H1 (cell line): ENCODE measurements around the gene S100A6. TPM values are rescaled to one million over a fixed set of nuclear protein-coding genes. Genes with fewer than 3 reads are reported as not detected.

ENCODE experiments used
- CTCF ChIA-PET: fragments of 300-600 bp; sonication (Branson Sonifier 250); formaldehyde crosslinking; loops from one replicate; lab custom pipeline; 2021; ENCODE audit not compliant: partially characterized antibody; lab: Charles Lee
- POLR2A ChIA-PET: fragments of 300-600 bp; sonication (Branson Sonifier 250); formaldehyde crosslinking; loops from one replicate; lab custom pipeline; 2021; ENCODE audit warnings: inconsistent platforms; ENCODE audit not compliant: partially characterized antibody; lab: Charles Lee
- DNase-seq, 2 experiments: peaks; one replicate each; pipeline versions ENCODE4 v3.0.0 to v3.0.0-alpha.2; 2010 to 2022; ENCODE audit warnings: low spot score in 2 of 2, low read depth in 1 of 2, mixed read lengths in 1 of 2
- FAIRE-seq: peaks from 2 replicates; lab custom pipeline; 2011; peaks lifted over from hg19 to GRCh38; lab: Jason Lieb, UNC
- H2AFZ ChIP-seq: 2 replicates; pipeline ENCODE4 v1.8.1; 2012; ENCODE audit warnings: low read length, inconsistent platforms
- H2AK5ac ChIP-seq: 2 replicates; pipeline ENCODE4 v1.6.1; 2013; ENCODE audit warnings: low read depth, low read length
- H2BK120ac ChIP-seq: replicated peaks from 2 replicates; pipeline ENCODE3; 2013; ENCODE audit warnings: low read depth, low read length, inconsistent platforms
- H2BK12ac ChIP-seq: 2 replicates; pipeline ENCODE4 v1.6.1; 2013; ENCODE audit warnings: low read depth, low read length
- H2BK15ac ChIP-seq: 2 replicates; pipeline ENCODE4 v1.6.1; 2013; ENCODE audit warnings: low read length
- H2BK20ac ChIP-seq: 2 replicates; pipeline ENCODE4 v1.6.1; 2013; ENCODE audit warnings: low read length
- H2BK5ac ChIP-seq: 2 replicates; pipeline ENCODE4 v1.6.1; 2013; ENCODE audit warnings: low read depth, low read length
- H3K14ac ChIP-seq: 2 replicates; pipeline ENCODE4 v1.6.1; 2013; ENCODE audit warnings: inconsistent platforms; ENCODE audit not compliant: insufficient read length
- H3K18ac ChIP-seq: 2 replicates; pipeline ENCODE4 v1.6.1; 2013; ENCODE audit warnings: low read length; ENCODE audit errors: extremely low read depth
- H3K23ac ChIP-seq: 2 replicates; pipeline ENCODE4 v1.6.1; 2013; ENCODE audit warnings: inconsistent platforms; ENCODE audit not compliant: insufficient read length
- H3K23me2 ChIP-seq: 2 replicates; pipeline ENCODE4 v1.6.1; 2013; ENCODE audit warnings: low read depth, low read length
- H3K27ac ChIP-seq: 2 replicates; pipeline ENCODE4 v1.6.1; 2011; ENCODE audit warnings: low read depth, low read length, inconsistent platforms
- H3K27me3 ChIP-seq, 4 experiments: replicated peaks in 1 of 4; 1 replicate in 1 of 4; 2 replicates in 3 of 4; pipeline versions ENCODE4 v1.6.1 to v1.8.1; 2011 to 2013; ENCODE audit warnings: low read length in 3 of 4, mild to moderate bottlenecking in 3 of 4, inconsistent platforms in 2 of 4, mixed read lengths in 2 of 4, moderate library complexity in 1 of 4; ENCODE audit not compliant: control insufficient read depth in 3 of 4, insufficient read depth in 3 of 4; ENCODE audit errors: extremely low read depth in 1 of 4
- H3K36me3 ChIP-seq, 4 experiments: 2 replicates each; pipeline versions ENCODE4 v1.6.1 to v1.8.1; 2011 to 2013; ENCODE audit warnings: mild to moderate bottlenecking in 4 of 4, low read length in 3 of 4, moderate library complexity in 2 of 4, control low read depth in 1 of 4, inconsistent platforms in 1 of 4; ENCODE audit not compliant: insufficient read depth in 4 of 4, control insufficient read depth in 2 of 4
- H3K4ac ChIP-seq: replicated peaks from 2 replicates; pipeline ENCODE3; 2013; ENCODE audit warnings: low read length, low read depth, mixed read lengths, inconsistent platforms; ENCODE audit not compliant: insufficient read length
- H3K4me1 ChIP-seq, 4 experiments: replicated peaks in 1 of 4; 1 replicate in 1 of 4; 2 replicates in 3 of 4; pipeline versions ENCODE4 v1.6.1 to v1.8.1; 2011 to 2013; ENCODE audit warnings: low read length in 3 of 4, inconsistent platforms in 2 of 4, mixed read lengths in 1 of 4; ENCODE audit not compliant: insufficient read depth in 4 of 4, control insufficient read depth in 3 of 4
- H3K4me2 ChIP-seq, 2 experiments: 2 replicates each; pipeline versions ENCODE4 v1.6.1 to v1.8.1; 2011 to 2013; ENCODE audit warnings: low read depth in 2 of 2, low read length in 2 of 2, control low read depth in 1 of 2, inconsistent platforms in 1 of 2, mild to moderate bottlenecking in 1 of 2; ENCODE audit not compliant: insufficient read depth in 1 of 2
- H3K4me3 ChIP-seq, 4 experiments: fragments of 200-600, 300-600 bp in 1 of 4; sonication (generic), shearing (Covaris generic), sonication (Bioruptor Twin) in 1 of 4; 2 replicates each; pipeline versions ENCODE4 v1.5.1 to v1.8.1; 2011 to 2016; ENCODE audit warnings: low read length in 4 of 4, low read depth in 3 of 4, control low read depth in 2 of 4, inconsistent platforms in 2 of 4, mild to moderate bottlenecking in 2 of 4, mixed read lengths in 1 of 4, moderate library complexity in 1 of 4; ENCODE audit not compliant: insufficient read depth in 2 of 4; ENCODE audit errors: extremely low read depth in 1 of 4
- H3K56ac ChIP-seq: replicated peaks from 2 replicates; pipeline ENCODE3; 2013; ENCODE audit warnings: low read depth, mild to moderate bottlenecking, mixed read lengths, low read length, inconsistent platforms; ENCODE audit not compliant: insufficient read length
- H3K79me1 ChIP-seq: 2 replicates; pipeline ENCODE4 v1.6.1; 2013; ENCODE audit warnings: low read depth, low read length, control low read depth
- H3K79me2 ChIP-seq, 2 experiments: 2 replicates each; pipeline versions ENCODE4 v1.6.1 to v1.8.1; 2012 to 2013; ENCODE audit warnings: low read length in 2 of 2, mild to moderate bottlenecking in 2 of 2, inconsistent platforms in 1 of 2; ENCODE audit not compliant: insufficient read depth in 2 of 2, control insufficient read depth in 1 of 2
- H3K9ac ChIP-seq, 4 experiments: replicated peaks in 1 of 4; 1 replicate in 1 of 4; 2 replicates in 3 of 4; pipeline versions ENCODE4 v1.6.1 to v1.8.1; 2011 to 2013; ENCODE audit warnings: low read depth in 3 of 4, low read length in 3 of 4, control low read depth in 2 of 4, mild to moderate bottlenecking in 2 of 4, moderate library complexity in 2 of 4, inconsistent platforms in 1 of 4; ENCODE audit errors: extremely low read depth in 1 of 4
- H3K9me3 ChIP-seq, 2 experiments: 2 replicates each; pipeline versions ENCODE4 v1.6.1 to v1.8.1; 2012 to 2013; ENCODE audit warnings: mild to moderate bottlenecking in 2 of 2, moderate library complexity in 2 of 2, control low read depth in 1 of 2, inconsistent platforms in 1 of 2, low read depth in 1 of 2, low read length in 1 of 2, mixed read lengths in 1 of 2; ENCODE audit not compliant: insufficient read depth in 2 of 2
- H4K20me1 ChIP-seq, 2 experiments: replicated peaks in 1 of 2; 2 replicates each; pipeline versions ENCODE3 to v1.8.1; 2011 to 2013; ENCODE audit warnings: inconsistent platforms in 2 of 2, low read length in 2 of 2, mild to moderate bottlenecking in 1 of 2; ENCODE audit not compliant: insufficient read depth in 2 of 2, control insufficient read depth in 1 of 2
- H4K5ac ChIP-seq: 2 replicates; pipeline ENCODE4 v1.6.1; 2013; ENCODE audit warnings: low read length, low read depth, mixed read lengths, inconsistent platforms; ENCODE audit not compliant: insufficient read length
- H4K8ac ChIP-seq: 2 replicates; pipeline ENCODE4 v1.8.0; 2013; ENCODE audit warnings: mild to moderate bottlenecking, moderate library complexity, low read length, inconsistent platforms; ENCODE audit not compliant: insufficient read depth; ENCODE audit errors: extremely low read depth
- H4K91ac ChIP-seq: replicated peaks from 2 replicates; pipeline ENCODE3; 2013; ENCODE audit warnings: low read length, mixed read lengths, inconsistent platforms; ENCODE audit not compliant: insufficient read length
- CHD1 ChIP-seq: IDR thresholded peaks from 2 replicates; pipeline ENCODE4 v1.6.1; 2012; ENCODE audit warnings: low read depth, low read length, improper control_type of control experiment
- CHD2 ChIP-seq: IDR thresholded peaks from 2 replicates; pipeline ENCODE4 v1.6.1; 2012; ENCODE audit warnings: low read length, improper control_type of control experiment
- EP300 ChIP-seq, 2 experiments: IDR thresholded peaks; 1 replicate in 1 of 2; 2 replicates in 1 of 2; pipeline ENCODE4 v1.6.1; 2011 to 2012; ENCODE audit warnings: low read depth in 2 of 2, low read length in 2 of 2, mild to moderate bottlenecking in 2 of 2, borderline replicate concordance in 1 of 2, inconsistent platforms in 1 of 2, moderate library complexity in 1 of 2
- GTF2F1 ChIP-seq: IDR thresholded peaks from 2 replicates; pipeline ENCODE4 v1.6.1; 2012; ENCODE audit warnings: low read depth, low read length, improper control_type of control experiment, borderline replicate concordance
- WGBS, 2 experiments: shearing (Covaris generic) in 1 of 2; methylation state at CpG; one replicate each; pipeline versions ENCODE4 v1.1.6 to v1.1.7; 2013 to 2015; ENCODE audit warnings: low lambda C conversion rate in 2 of 2, mixed read lengths in 2 of 2, inconsistent platforms in 1 of 2, low coverage in 1 of 2, missing lambda C conversion rate in 1 of 2; ENCODE audit not compliant: insufficient replicate concordance in 2 of 2, insufficient coverage in 1 of 2, insufficient read length in 1 of 2; ENCODE audit errors: extremely low coverage in 1 of 2, missing lambda C conversion rate in 1 of 2; 5-methylcytosine and 5-hydroxymethylcytosine counted together
- polyA plus RNA-seq, 7 experiments: library from polyadenylated mRNA; depleted of rRNA in 3 of 7; stranded (reverse) in 5 of 7; unstranded in 2 of 7; fragments of >200 nt in 5 of 7; fragments of 200-250 nt in 2 of 7; gene quantifications; 1 replicate in 5 of 7; 2 replicates in 1 of 7; 4 replicates in 1 of 7; pipeline versions ENCODE4 v1.2.1 to v1.2.3, GENCODE V29; 2011 to 2013; ENCODE audit warnings: missing spikeins in 2 of 7, mixed read lengths in 2 of 7
- total RNA-seq: library from RNA; stranded (reverse); fragmentation: NEBNext Ultra II Directional; extraction: Animal tissue kit (Norgen Biotek cat#: 25700); gene quantifications from 2 replicates; pipeline ENCODE4 v1.2.1, GENCODE V29; 2021
- TF ChIP-seq, protein P1 (sequence below): IDR thresholded peaks from 2 replicates; pipeline ENCODE4 v1.6.1; 2012; ENCODE audit warnings: low read length, inconsistent platforms
- TF ChIP-seq, protein P2 (sequence below): IDR thresholded peaks from 2 replicates; pipeline ENCODE4 v1.6.1; 2012; ENCODE audit warnings: inconsistent platforms

Gene S100A6
- total and polyA plus RNA-seq, 2 of the 8 experiments (the other 6 are each of a cell fraction or from before 2014, with no cell fraction given): 11.1 to 63.0 TPM

DNA sequence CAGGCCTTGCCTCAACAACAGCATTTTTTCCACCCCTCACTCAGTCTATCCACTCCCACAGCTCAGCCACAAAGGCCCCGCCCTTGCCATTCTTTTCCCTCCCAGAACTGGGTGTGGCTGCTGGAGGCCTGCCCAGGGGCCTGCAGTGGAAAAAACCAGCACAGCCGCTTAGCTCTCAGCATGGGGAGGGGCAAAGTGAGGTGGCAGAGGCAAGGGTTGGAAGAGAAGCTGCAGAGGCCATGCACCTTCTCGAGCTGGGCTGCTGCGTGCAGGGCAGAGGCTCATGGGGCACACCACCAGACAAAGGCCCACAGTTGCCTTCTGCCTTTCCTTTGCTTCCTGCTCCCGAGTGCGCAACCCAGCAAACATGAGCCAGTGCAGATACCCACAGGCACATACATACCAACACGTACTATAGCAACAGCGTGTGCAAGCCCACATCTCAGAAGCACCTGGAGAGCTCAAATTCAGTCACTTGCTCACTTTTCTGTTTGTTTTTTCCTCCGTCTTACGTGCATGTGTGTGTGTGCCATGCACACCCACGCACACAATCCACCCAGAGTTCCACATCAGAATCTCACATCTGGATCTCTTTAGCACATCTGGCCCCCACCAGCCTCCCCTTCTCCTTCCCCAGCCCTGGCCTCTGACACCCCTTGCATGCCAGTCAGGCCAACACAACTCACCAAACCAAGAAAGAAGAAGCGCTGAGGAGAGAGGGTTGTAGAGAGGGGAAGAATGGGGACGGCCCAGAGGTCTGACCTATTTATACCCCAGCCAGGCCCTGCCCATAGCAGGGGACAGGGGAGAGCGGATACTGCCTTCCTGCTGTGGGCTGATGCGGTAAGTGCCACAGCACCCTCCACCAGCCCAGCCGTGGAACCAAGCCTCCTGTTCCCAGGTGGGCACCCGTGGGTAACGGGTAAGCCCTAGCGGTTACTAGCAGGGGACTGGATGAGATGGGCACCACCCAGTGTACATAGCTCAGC is 9.6 kb upstream of the S100A6 start, which contains the start of gene S100A4:
S100A4 (minus strand) TSS at position 740 of the 989 bp plus-strand sequence. CDS start 1,012 bp downstream, outside the sequence.
- peaks cover 6% of the 10 kb centered on the region for H3K23me2 ChIP-seq
- peak within 1 kb of the TSS; percentile 17; the same call in 1 of the 2 replicates for H2AFZ ChIP-seq
- peak within 1 kb of the TSS; percentile 98 for H2BK5ac ChIP-seq
- H3K9me3 ChIP-seq: no peaks in the 10 kb centered on the region
- peak within 1 kb of the TSS in 1 of 4 experiments; percentile 32; a peak in 2 of 8 replicates for H3K4me3 ChIP-seq
- H3K36me3 ChIP-seq: no peaks in the 10 kb centered on the region
- H3K27ac ChIP-seq: peak within 1 kb of the TSS; percentile 55
- H3K79me2 ChIP-seq: no peaks in the 10 kb centered on the region
- no peaks in the 10 kb centered on the region; a peak in 2 of 7 replicates for H3K27me3 ChIP-seq
- H3K4me1 ChIP-seq: peaks cover 4 to 35% (median 21%) of the 10 kb centered on the region in 4 experiments
- H2BK12ac ChIP-seq: peak within 1 kb of the TSS; percentile 99
- H3K79me1 ChIP-seq: no peaks in the 10 kb centered on the region
- H3K23ac ChIP-seq: no peak within 1 kb of the TSS
- peak within 1 kb of the TSS; percentile 93 for H4K91ac ChIP-seq
- H3K4me2 ChIP-seq: peak within 1 kb of the TSS; percentile 46 to 60
- peak within 1 kb of the TSS; percentile 87; the same call in 1 of the 2 replicates for H2AK5ac ChIP-seq
- peak within 1 kb of the TSS; percentile 66 for H3K4ac ChIP-seq
- peak in 1 of 2 experiments; percentile 87 for DNase-seq
- H2BK120ac ChIP-seq: peak within 1 kb of the TSS; percentile 93
- peak within 1 kb of the TSS in 1 of 4 experiments; percentile 15; a peak in 2 of 7 replicates for H3K9ac ChIP-seq
- ChIA-PET CTCF (interaction anchor here (0.7 to 12.9 kb wide), 19 partner anchors 7 to 192 kb away, joined by 3 to 165 read pairs (median 5); partner anchors contain the start of genes S100A1, S100A13, S100A5 and S100A6), POLR2A (interaction anchor here (0.8 to 2.4 kb wide), 7 partner anchors 10 to 445 kb away, joined by 3 to 9 read pairs (median 6); partner anchors contain the start of genes RPS27, S100A13, S100A2 and S100A6)
- H2BK15ac ChIP-seq: peak within 1 kb of the TSS; percentile 98
- FAIRE-seq: no peak
- WGBS, 2 experiments: 56% methylated on average over 17 of the region's 19 CpGs; no CpG with 5 or more reads in 1 of the 2 experiments
- peak within 1 kb of the TSS; percentile 100 for H2BK20ac ChIP-seq
- H4K8ac ChIP-seq: no peak within 1 kb of the TSS; the same call in 1 of the 2 replicates
- H3K18ac ChIP-seq: peak within 1 kb of the TSS; percentile 97
- H3K14ac ChIP-seq: no peak within 1 kb of the TSS
- H4K5ac ChIP-seq: peak within 1 kb of the TSS; percentile 59
- H4K20me1 ChIP-seq: no peaks in the 10 kb centered on the region
- H3K56ac ChIP-seq: peak within 1 kb of the TSS; percentile 33
- TF ChIP-seq, protein P1, sequence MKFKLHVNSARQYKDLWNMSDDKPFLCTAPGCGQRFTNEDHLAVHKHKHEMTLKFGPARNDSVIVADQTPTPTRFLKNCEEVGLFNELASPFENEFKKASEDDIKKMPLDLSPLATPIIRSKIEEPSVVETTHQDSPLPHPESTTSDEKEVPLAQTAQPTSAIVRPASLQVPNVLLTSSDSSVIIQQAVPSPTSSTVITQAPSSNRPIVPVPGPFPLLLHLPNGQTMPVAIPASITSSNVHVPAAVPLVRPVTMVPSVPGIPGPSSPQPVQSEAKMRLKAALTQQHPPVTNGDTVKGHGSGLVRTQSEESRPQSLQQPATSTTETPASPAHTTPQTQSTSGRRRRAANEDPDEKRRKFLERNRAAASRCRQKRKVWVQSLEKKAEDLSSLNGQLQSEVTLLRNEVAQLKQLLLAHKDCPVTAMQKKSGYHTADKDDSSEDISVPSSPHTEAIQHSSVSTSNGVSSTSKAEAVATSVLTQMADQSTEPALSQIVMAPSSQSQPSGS: no peak
- TF ChIP-seq GTF2F1 (no peak), EP300 (IDR thresholded peaks at IDR 0.05; ENCODE audit: borderline replicate concordance in 1 of 2, low read depth in 2 of 2, low read length in 2 of 2) (0 out of 3 replicates have a peak, but pooled peaks of 1 of the 2 experiments have one; percentile 31), CHD2 (no peak), CHD1 (no peak)
- TF ChIP-seq, protein P2, sequence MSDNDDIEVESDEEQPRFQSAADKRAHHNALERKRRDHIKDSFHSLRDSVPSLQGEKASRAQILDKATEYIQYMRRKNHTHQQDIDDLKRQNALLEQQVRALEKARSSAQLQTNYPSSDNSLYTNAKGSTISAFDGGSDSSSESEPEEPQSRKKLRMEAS: 0 out of 2 replicates have a peak, but pooled peaks have one; percentile 10
